Chondrocyte (in vitro differentiated cells): Measurements from ENCODE around the gene TYMP. TPM values are rescaled to one million over a fixed set of nuclear protein-coding genes. Genes with fewer than 3 reads are reported as not detected.

Experiments
- DNase-seq: peaks from one replicate; pipeline ENCODE4 v3.0.0; 2021; ENCODE audit warnings: mixed read lengths, low spot score
- H3K27ac Mint-ChIP-seq: one replicate; pipeline ENCODE4 v1.8.0; 2021; ENCODE audit warnings: mild to moderate bottlenecking, moderate library complexity, mixed read lengths; ENCODE audit not compliant: unreplicated experiment
- H3K27me3 Mint-ChIP-seq: 2 replicates; pipeline ENCODE4 v1.8.0; 2021; ENCODE audit warnings: low read depth, mixed read lengths
- H3K36me3 Mint-ChIP-seq: 2 replicates; pipeline ENCODE4 v1.8.0; 2021; ENCODE audit warnings: low read depth, mixed read lengths
- H3K4me1 Mint-ChIP-seq: 2 replicates; pipeline ENCODE4 v1.8.0; 2021; ENCODE audit warnings: low read depth, mild to moderate bottlenecking, mixed read lengths
- H3K4me3 Mint-ChIP-seq: one replicate; pipeline ENCODE4 v1.8.0; 2021; ENCODE audit warnings: mild to moderate bottlenecking, moderate library complexity, mixed read lengths; ENCODE audit not compliant: unreplicated experiment
- H3K9me3 Mint-ChIP-seq: 2 replicates; pipeline ENCODE4 v1.8.0; 2021; ENCODE audit warnings: low read depth, mixed read lengths
- CTCF ChIP-seq: fragments of 200-600 bp; sonication (generic); IDR thresholded peaks from 2 replicates; pipeline ENCODE4 v1.5.0; 2021; ENCODE audit warnings: antibody characterized with exemption, mild to moderate bottlenecking, moderate library complexity
- total RNA-seq: library from RNA; stranded (reverse); gene quantifications from 3 replicates; pipeline ENCODE4 v1.2.1, GENCODE V29; 2021

The TYMP gene
- total RNA-seq, 1 donor from 2014 or later: 39.5 TPM

GRCh38 chr22:50513175-50513574, 16.6 kb downstream of the TYMP start:
- DNase-seq: no peak
- no peaks in the 10 kb centered on the region for H3K27me3 Mint-ChIP-seq
- no peak for TF ChIP-seq CTCF
- no peak overlapping the region for H3K27ac Mint-ChIP-seq
- H3K4me3 Mint-ChIP-seq: no peak overlapping the region
- no peaks in the 10 kb centered on the region for H3K9me3 Mint-ChIP-seq
- peaks cover 5% of the 10 kb centered on the region for H3K36me3 Mint-ChIP-seq
- H3K4me1 Mint-ChIP-seq: peaks cover 11% of the 10 kb centered on the region

GRCh38 chr22:50508897-50509296, 20.9 kb downstream of the TYMP start:
- H3K9me3 Mint-ChIP-seq: no peaks in the 10 kb centered on the region
- H3K27ac Mint-ChIP-seq: peak overlapping the region; percentile 94
- no peak for DNase-seq

DNA sequence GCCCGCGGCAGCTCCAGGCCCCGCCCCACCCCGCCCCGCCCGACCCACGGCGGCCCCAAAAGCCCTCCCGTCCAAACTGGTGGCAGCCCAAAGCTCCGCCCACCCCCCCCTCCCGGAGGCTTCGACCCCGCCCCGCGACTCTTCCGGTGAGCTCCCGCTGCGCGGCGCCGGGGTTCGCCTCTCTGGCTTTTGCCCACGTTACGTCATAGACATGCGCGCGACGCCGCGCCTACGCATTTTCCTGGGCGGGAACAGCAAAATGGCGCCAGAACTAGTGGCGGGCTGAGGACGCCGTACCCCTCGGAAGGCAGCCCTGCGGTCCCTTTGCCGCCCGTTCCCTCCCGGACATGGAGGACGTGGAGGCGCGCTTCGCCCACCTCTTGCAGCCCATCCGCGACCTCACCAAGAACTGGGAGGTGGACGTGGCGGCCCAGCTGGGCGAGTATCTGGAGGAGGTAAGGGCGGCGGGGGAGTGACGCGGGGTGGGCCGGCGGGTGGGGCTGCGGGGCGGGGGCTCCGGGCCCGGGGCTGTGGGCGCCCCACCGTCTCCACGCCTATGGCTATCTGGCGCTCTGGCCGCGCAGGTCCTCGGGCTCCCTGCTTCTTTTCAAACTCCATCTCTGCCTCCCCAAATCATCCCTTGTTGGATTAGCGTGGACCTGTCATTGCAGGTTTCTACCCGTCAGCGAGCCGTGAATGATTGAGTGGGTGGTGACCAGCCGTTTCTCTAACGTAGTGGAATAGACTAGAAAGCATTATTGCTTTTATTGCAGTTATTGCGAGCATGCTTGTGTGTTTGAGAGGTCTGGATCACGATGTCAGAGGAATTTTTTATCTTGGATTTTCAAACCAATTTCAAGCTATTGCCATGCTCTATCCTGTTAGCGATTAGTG, 21.6 kb downstream of the TYMP start, which contains the start of gene NCAPH2:
TSS of gene NCAPH2 (plus strand) at position 234 of the 894 bp plus-strand sequence. CDS start at position 348, 114 bp downstream.
- Mint-ChIP-seq H3K27me3 (no peaks in the 10 kb centered on the region), H3K36me3 (peaks cover 1% of the 10 kb centered on the region), H3K4me3 (peak within 1 kb of the TSS; percentile 93), H3K27ac (peak within 1 kb of the TSS; percentile 95), H3K9me3 (no peaks in the 10 kb centered on the region), H3K4me1 (peaks cover 13% of the 10 kb centered on the region)
- TF ChIP-seq CTCF: no peak
- peak; percentile 98 for DNase-seq

More at GRCh38 chr22:50508897-50509296, 20.9 kb downstream of the TYMP start:
- no peak for TF ChIP-seq CTCF
- Mint-ChIP-seq H3K4me3 (peak overlapping the region; percentile 89), H3K36me3 (peaks cover 1% of the 10 kb centered on the region), H3K27me3 (no peaks in the 10 kb centered on the region), H3K4me1 (peaks cover 13% of the 10 kb centered on the region)

- Mint-ChIP-seq H3K36me3 (peaks cover 1% of the 10 kb centered on the region), H3K9me3 (no peaks in the 10 kb centered on the region), H3K4me3 (peak within 1 kb of the TSS; percentile 93)
These were observed 22.3 kb downstream of the TYMP start, which contains the start of gene LMF2 for GRCh38 chr22:50507421-50507990. LMF2 (minus strand) TSS chr22:50507702; CDS start chr22:50507675, 27 bp downstream.

More at GRCh38 chr22:50507421-50507990, 22.3 kb downstream of the TYMP start, which contains the start of gene LMF2:
- Mint-ChIP-seq H3K4me1 (peaks cover 13% of the 10 kb centered on the region), H3K27me3 (no peaks in the 10 kb centered on the region), H3K27ac (peak within 1 kb of the TSS; percentile 95)
- TF ChIP-seq CTCF: peak; percentile 8
- DNase-seq: peak; percentile 93
